ENCODE measurements around the gene CPT1B.

- no peak for TF ChIP-seq CTCF (conservative IDR thresholded peaks at IDR 0.05; ENCODE audit: low read depth in 2 of 2)
- no peak for TF ChIP-seq STAT1 (IDR thresholded peaks at IDR 0.05; ENCODE audit: unreplicated experiment)
- TF ChIP-seq EZH2 (IDR thresholded peaks at IDR 0.05; ENCODE audit: low read depth, unreplicated experiment) = no peak
- TF ChIP-seq REST (IDR thresholded peaks at IDR 0.05; ENCODE audit: unreplicated experiment) = no peak
- TF ChIP-seq ZNF331 (CRISPR knock-in tag; IDR thresholded peaks at IDR 0.05; ENCODE audit: low read depth) = no peak
- TF ChIP-seq JUNB (IDR thresholded peaks at IDR 0.05; ENCODE audit: unreplicated experiment) = no peak
- TF ChIP-seq EZH2phosphoT487 (IDR thresholded peaks at IDR 0.05; ENCODE audit: unreplicated experiment) = no peak
- no peak for TF ChIP-seq POLR2AphosphoS5 (IDR thresholded peaks at IDR 0.05; ENCODE audit: low read depth)
- TF ChIP-seq ZNF114 (CRISPR knock-in tag; IDR thresholded peaks at IDR 0.05) = no peak
- no peak for TF ChIP-seq ETS1 (IDR thresholded peaks at IDR 0.05)
- no peak for TF ChIP-seq CREB1 (CRISPR knock-in tag; IDR thresholded peaks at IDR 0.05; ENCODE audit: low read depth)
- no peak for TF ChIP-seq NANOG (IDR thresholded peaks at IDR 0.05; ENCODE audit: borderline replicate concordance)
These were observed 2.7 kb downstream of the CPT1B start for GRCh38 chr22:50575426-50575941.

Data from GM23338 (cell line).